Hair follicle dermal papilla cell (primary cell): ENCODE measurements around the gene OIT3. TPM values are rescaled to one million over a fixed set of nuclear protein-coding genes. Genes with fewer than 3 reads are reported as not detected.

ENCODE experiments used
- total RNA-seq: library from RNA; depleted of rRNA; stranded (reverse); fragments of >200 nt; gene quantifications from 2 replicates; pipeline ENCODE4 v1.2.3, GENCODE V29; 2012

The OIT3 gene
- total RNA-seq = 0.32 TPM in 1 of 2 replicates, not detected in the other

DNA sequence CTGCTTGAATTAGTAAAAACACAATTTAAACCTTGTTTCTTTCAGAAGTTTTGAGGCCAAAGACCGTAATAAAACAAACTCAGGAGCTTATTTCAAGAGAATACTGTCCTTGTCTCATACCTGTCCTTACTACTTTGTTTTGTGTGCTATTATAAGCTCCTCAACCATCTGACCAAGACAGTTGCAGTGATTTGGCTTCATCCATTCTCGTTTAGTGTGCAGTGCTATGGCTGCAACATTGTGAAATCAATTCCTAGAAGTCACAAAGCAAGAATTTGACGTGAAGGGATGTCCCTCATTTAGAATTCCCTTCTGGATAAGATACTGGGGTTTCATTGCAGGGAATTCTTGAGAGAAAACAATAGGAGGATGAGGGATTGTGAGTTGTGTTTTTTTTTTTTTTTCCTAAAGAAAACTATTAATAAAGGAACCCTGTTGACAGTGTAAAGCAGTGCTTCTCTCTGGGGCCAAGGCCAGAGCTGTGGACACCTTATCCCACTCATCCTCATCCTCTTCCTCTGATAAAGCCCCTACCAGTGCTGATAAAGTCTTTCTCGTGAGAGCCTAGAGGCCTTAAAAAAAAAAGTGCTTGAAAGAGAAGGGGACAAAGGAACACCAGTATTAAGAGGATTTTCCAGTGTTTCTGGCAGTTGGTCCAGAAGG lies at the start of gene OIT3:
TSS of gene OIT3 (plus strand) at position 604 of the 663 bp plus-strand sequence. CDS start 60 bp downstream, outside the sequence.

DNA sequence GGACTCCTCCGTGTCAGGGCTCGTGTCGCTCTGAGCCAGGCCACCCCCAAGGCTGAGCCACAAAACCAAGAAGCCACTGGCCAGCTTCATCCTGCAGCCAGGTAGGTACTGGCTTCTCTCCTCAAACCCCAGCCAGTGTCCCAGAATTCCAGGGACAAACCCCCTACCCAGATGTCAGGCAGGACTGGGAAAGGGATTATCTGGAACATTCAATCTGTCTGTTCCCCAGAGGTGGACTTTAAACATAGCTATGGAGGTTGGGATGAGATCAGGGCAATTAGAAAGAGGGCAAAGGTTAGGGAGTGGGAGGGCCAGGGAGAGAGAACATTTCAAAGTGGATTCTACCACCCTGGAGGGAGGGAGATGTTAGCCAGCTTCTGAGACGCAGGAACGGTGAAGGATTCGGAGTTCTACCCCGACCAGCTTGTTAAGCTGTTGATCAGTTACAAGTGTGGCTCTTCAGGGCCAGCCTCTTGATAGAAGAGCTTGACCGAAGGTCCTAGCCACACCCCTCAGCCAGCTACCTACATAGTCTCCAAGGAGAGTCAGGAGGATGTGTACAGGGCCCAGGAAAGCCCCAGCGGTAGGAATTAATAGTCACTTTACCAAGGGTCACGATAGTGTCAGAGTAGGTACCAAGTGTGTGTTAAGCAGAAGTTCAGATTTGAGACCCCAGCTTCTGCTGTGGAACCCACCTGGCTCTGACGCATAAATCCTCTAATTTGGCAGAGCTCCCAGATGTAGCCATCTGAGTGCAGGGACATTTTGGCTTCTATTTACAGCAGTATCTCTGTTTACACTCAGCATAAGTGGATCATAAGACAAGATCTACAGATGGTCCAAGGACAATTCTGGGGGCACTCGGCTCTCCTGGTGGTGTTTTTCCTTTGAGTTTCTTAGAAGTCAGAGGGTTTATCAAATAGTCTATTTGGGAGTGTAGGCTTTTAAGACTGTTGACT lies 61.3 kb downstream of the OIT3 start, which contains the start of gene PLA2G12B:
TSS of gene PLA2G12B (minus strand) at position 211 of the 959 bp plus-strand sequence. CDS start at position 90, 121 bp downstream.

Other genes starting within 250 kb of the OIT3 start
- 34.5 and 40.2 TPM in 2 replicates for gene MCU, start 201.6 kb upstream of the OIT3 start, total RNA-seq
- not detected in 2 replicates for gene PLA2G12B, start 61.1 kb downstream of the OIT3 start, total RNA-seq
- 181 and 217 TPM in 2 replicates for gene P4HA1, start 203.1 kb downstream of the OIT3 start, total RNA-seq
- 0.97 and 1.6 TPM in 2 replicates for gene NUDT13, start 216.7 kb downstream of the OIT3 start, total RNA-seq